Mesendoderm (in vitro differentiated cells): ENCODE data around the gene RASIP1.

Source experiments
- DNase-seq: peaks from one replicate; pipeline ENCODE4 v3.0.0; 2013
- H2AK5ac ChIP-seq: 2 replicates; pipeline ENCODE4 v1.6.1; 2013; ENCODE audit warnings: low read length, inconsistent platforms
- H2BK120ac ChIP-seq: 2 replicates; pipeline ENCODE4 v1.6.1; 2013; ENCODE audit warnings: low read depth, mild to moderate bottlenecking, low read length, moderate library complexity, mixed read lengths
- H2BK15ac ChIP-seq: replicated peaks from 2 replicates; pipeline ENCODE4 v1.6.1; 2013; ENCODE audit warnings: low read depth, mild to moderate bottlenecking, moderate library complexity
- H2BK5ac ChIP-seq: 2 replicates; pipeline ENCODE4 v1.6.1; 2013; ENCODE audit warnings: low read length, inconsistent platforms
- H3K18ac ChIP-seq: 2 replicates; pipeline ENCODE4 v1.6.1; 2013; ENCODE audit warnings: mild to moderate bottlenecking, low read length, mixed read lengths
- H3K23ac ChIP-seq: one replicate; pipeline ENCODE4 v1.6.1; 2013; ENCODE audit warnings: low read length
- H3K27ac ChIP-seq: 2 replicates; pipeline ENCODE4 v1.5.1; 2013; ENCODE audit warnings: low read depth, mild to moderate bottlenecking, inconsistent platforms, low read length, moderate library complexity
- H3K27me3 ChIP-seq: 2 replicates; pipeline ENCODE4 v1.6.1; 2013; ENCODE audit warnings: low read length, control low read depth, mild to moderate bottlenecking, inconsistent platforms; ENCODE audit not compliant: insufficient read depth, poor library complexity
- H3K36me3 ChIP-seq: 2 replicates; pipeline ENCODE4 v1.6.1; 2013; ENCODE audit warnings: low read length, inconsistent platforms; ENCODE audit not compliant: control insufficient read depth, insufficient read depth
- H3K4ac ChIP-seq: one replicate; pipeline ENCODE4 v1.6.1; 2013; ENCODE audit warnings: low read depth, mild to moderate bottlenecking, low read length, moderate library complexity
- H3K4me1 ChIP-seq: 2 replicates; pipeline ENCODE4 v1.6.1; 2013; ENCODE audit warnings: low read depth, low read length, inconsistent platforms; ENCODE audit not compliant: control insufficient read depth
- H3K4me2 ChIP-seq: 2 replicates; pipeline ENCODE4 v1.6.1; 2013; ENCODE audit warnings: low read length
- H3K4me3 ChIP-seq: 2 replicates; pipeline ENCODE4 v1.5.1; 2013; ENCODE audit warnings: mild to moderate bottlenecking, low read length
- H3K56ac ChIP-seq: one replicate; pipeline ENCODE4 v1.6.1; 2013; ENCODE audit warnings: low read length
- H3K79me1 ChIP-seq: 2 replicates; pipeline ENCODE4 v1.6.1; 2013; ENCODE audit warnings: low read length, inconsistent platforms
- H3K79me2 ChIP-seq: 2 replicates; pipeline ENCODE4 v1.6.1; 2013; ENCODE audit warnings: mild to moderate bottlenecking, low read length; ENCODE audit not compliant: control insufficient read depth, insufficient read depth
- H3K9ac ChIP-seq: 2 replicates; pipeline ENCODE4 v1.6.1; 2013; ENCODE audit warnings: low read length, inconsistent platforms
- H4K5ac ChIP-seq: one replicate; pipeline ENCODE4 v1.6.1; 2013; ENCODE audit warnings: low read length
- H4K8ac ChIP-seq: one replicate; pipeline ENCODE4 v1.6.1; 2013; ENCODE audit warnings: low read depth, mild to moderate bottlenecking, control low read depth, low read length, moderate library complexity
- WGBS: extraction: QIAGEN DNeasy Blood & Tissue Kit; methylation state at CpG from one replicate; pipeline ENCODE4 v1.1.7; 2013; ENCODE audit warnings: low lambda C conversion rate, missing lambda C conversion rate; ENCODE audit not compliant: insufficient coverage; ENCODE audit errors: extremely low coverage; 5-methylcytosine and 5-hydroxymethylcytosine counted together

Gene RASIP1

DNA sequence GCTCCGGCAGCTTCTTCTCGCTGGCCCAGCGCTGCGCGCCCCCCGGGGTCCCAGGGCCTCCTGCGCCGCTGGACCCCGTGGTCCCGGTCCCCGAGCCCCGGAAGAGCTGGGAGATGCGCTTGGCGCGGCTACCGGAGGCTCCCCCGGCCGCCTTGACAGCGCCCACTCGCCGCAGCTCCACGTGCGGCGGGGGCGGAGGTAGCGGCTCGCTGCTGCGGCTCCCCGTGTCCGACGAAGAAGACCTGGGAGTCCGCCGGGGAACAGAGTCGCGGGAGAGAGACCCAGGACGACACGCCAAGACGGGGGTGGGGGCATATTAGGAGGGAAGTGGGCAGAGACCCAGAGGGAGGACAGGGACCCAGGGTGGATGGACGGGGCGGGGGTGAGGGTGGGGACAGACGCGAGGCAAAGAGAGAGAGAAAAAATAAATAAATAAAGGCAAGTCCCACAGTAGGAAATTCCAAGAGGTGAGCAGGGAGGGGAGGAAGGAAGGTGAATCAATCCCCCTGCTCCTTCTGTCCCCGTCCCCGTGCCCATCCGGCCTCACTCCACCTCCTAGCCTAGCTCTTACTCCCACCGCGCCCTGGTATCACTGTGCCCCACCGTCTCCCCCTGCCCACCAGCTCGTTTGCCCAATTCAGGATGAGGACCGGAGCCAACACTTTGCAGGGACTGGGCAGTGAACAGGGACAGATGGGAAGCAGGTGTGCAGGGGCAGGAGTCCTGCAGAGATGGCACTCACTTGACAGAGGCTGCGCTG lies 826 bp downstream of the RASIP1 start:
- H3K79me1 ChIP-seq: no peaks in the 10 kb centered on the region

DNA sequence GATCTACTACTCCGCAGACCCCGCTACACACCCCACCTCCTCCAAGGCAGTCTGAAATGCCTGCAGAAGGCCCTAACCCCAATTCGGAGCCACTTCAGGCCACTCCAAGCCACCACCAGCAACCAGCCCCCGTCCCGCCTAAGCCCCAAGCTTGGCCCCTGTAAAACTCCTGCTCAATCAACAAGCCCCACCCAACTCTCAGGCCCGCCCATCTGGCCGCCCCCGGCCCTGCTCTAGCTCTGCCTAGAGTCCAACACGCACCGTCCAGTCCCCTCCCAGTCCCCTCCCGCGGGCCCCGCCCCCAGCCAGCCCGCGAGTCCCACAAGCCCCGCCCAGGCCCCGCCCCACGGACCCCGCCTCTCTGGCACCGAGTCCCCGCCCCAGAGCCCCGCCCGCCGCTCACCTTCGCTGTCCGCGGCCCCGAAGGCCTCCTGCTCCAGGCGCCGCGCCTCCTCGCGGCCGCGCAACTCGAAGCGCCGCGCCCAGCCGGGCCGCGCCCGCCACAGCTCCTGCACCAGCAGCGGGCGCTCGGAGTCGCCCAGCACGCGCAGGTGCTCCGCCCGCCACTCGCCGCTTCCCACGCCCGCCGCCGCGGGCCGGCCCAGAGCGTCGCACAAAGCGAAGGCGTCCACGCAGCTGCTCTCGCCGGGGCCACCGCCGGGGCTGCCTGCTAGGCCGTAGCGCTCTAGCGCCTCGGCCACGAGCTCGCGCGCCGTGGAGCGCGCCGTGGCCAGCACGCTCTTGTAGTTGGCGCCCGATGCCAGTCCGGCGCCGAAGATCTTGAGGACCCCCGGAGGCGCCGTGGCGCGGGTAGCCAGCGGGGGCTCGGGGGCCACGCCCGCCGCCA lies 1.6 kb downstream of the RASIP1 start:
- no CpG with 5 or more reads among the region's 96 CpGs for WGBS

More for the DNA sequence above, 826 bp downstream of the RASIP1 start:
- DNase-seq: no peak
- no peak overlapping the region for H2BK15ac ChIP-seq
- peak overlapping the region; percentile 95 for H3K4me2 ChIP-seq
- H2AK5ac ChIP-seq: no peak overlapping the region
- peak overlapping the region; percentile 83 for H3K56ac ChIP-seq
- peak overlapping the region; percentile 25 for H3K4me3 ChIP-seq
- no peak overlapping the region for H4K8ac ChIP-seq
- peak overlapping the region; percentile 59 for H3K9ac ChIP-seq
- peaks cover 5% of the 10 kb centered on the region for H3K4me1 ChIP-seq
- H3K36me3 ChIP-seq: no peaks in the 10 kb centered on the region
- H3K18ac ChIP-seq: peak overlapping the region; percentile 25
- no peak overlapping the region for H2BK5ac ChIP-seq
- no peak overlapping the region for H3K23ac ChIP-seq
- peaks cover 4% of the 10 kb centered on the region for H3K27me3 ChIP-seq
- no peak overlapping the region for H3K4ac ChIP-seq
- H4K5ac ChIP-seq: no peak overlapping the region
- H3K27ac ChIP-seq: no peak overlapping the region
- no CpG with 5 or more reads among the region's 51 CpGs for WGBS
- H3K79me2 ChIP-seq: no peaks in the 10 kb centered on the region
- H2BK120ac ChIP-seq: no peak overlapping the region

DNA sequence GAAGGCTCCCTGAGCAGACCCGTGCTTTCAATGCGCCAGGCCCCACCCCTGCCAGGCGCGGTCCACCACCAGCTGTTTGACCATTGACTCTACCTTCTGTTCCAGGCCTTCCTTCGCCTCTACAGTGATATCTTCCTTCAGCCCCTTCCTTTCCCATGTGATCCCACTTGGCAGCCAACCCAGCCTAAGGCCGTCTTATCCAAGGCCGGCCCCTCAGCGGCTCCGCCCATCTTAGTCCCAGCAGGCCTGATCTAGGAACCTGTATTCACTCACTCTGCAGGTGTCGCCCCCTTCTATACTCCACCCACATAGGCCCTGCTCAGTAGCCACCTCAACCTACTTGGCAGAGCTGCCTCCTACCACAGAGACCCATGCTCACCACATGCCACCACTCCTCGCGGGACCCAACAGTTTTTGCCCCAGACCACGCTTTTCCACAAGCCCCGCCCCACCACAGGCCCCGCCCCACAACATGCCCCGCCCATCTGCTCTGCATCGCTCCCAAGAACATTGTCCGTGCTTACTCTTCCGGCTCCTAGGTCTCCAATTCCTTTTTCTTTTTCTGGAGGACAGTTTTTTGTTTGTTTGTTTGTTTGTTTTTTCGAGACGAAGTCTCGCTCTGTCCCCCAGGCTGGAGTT lies 2.9 kb downstream of the RASIP1 start:
- Histone ChIP-seq H3K18ac (no peak overlapping the region), H3K79me1 (no peaks in the 10 kb centered on the region), H3K4me3 (no peak overlapping the region), H3K79me2 (no peaks in the 10 kb centered on the region), H3K27me3 (peaks cover 4% of the 10 kb centered on the region), H2AK5ac (no peak overlapping the region), H3K4ac (no peak overlapping the region), H3K4me1 (peaks cover 5% of the 10 kb centered on the region), H3K36me3 (no peaks in the 10 kb centered on the region), H3K56ac (no peak overlapping the region), H4K8ac (no peak overlapping the region), H2BK15ac (no peak overlapping the region), H3K4me2 (no peak overlapping the region), H3K27ac (no peak overlapping the region), H3K23ac (no peak overlapping the region), H3K9ac (no peak overlapping the region), H4K5ac (no peak overlapping the region), H2BK120ac (no peak overlapping the region), H2BK5ac (no peak overlapping the region)
- peak; percentile 72 for DNase-seq
- WGBS: no CpG with 5 or more reads among the region's 22 CpGs

More for the DNA sequence above, 1.6 kb downstream of the RASIP1 start:
- Histone ChIP-seq H3K27ac (no peak overlapping the region), H3K4me2 (peak overlapping the region; percentile 95), H4K5ac (no peak overlapping the region), H2BK120ac (no peak overlapping the region), H3K18ac (peak overlapping the region; percentile 25), H3K27me3 (peaks cover 4% of the 10 kb centered on the region), H3K79me1 (no peaks in the 10 kb centered on the region), H3K4ac (no peak overlapping the region), H3K36me3 (no peaks in the 10 kb centered on the region), H2AK5ac (no peak overlapping the region), H3K4me1 (peaks cover 5% of the 10 kb centered on the region), H3K79me2 (no peaks in the 10 kb centered on the region), H3K9ac (peak overlapping the region; percentile 69), H3K4me3 (peak overlapping the region; percentile 25), H4K8ac (no peak overlapping the region), H3K23ac (no peak overlapping the region), H2BK5ac (no peak overlapping the region), H3K56ac (peak overlapping the region; percentile 84), H2BK15ac (no peak overlapping the region)
- DNase-seq: peak; percentile 97

DNA sequence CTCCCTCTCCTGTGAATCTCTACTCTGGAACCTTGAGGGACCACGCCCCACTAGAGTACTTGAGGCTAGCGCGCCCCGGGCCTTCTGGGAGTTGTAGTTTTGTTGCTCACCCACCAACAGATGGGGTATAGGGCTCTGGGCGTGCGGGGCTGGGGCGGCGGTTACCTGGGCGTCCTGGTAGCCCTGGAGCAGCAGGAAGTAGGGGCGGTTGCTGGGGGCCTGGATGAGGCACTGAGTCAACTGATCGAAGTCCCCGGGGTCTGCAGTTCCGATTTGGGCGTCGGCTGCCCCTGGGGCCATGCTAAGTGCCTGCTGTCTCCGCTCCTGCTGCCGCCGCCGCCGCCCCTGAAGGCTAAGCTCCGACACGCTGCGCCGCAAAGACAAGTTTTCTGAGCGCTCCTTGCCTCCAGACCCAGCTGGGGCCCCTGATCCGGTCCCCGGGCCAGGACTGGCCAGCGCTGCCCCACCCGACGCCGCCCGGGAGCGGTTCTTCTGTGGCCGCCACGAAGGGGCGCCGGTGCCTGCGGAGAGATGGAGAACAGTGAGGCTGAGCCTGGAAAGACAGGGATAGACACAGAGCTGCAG lies 5.3 kb downstream of the RASIP1 start:
- Histone ChIP-seq H2BK5ac (no peak overlapping the region), H4K8ac (no peak overlapping the region), H3K4me3 (peak overlapping the region; percentile 51), H3K56ac (peak overlapping the region; percentile 88), H3K4ac (no peak overlapping the region), H3K4me2 (peak overlapping the region; percentile 62), H2BK120ac (no peak overlapping the region), H3K27me3 (peaks cover 4% of the 10 kb centered on the region), H2BK15ac (no peak overlapping the region), H2AK5ac (no peak overlapping the region), H3K18ac (no peak overlapping the region), H3K9ac (peak overlapping the region; percentile 78), H3K23ac (peak overlapping the region; percentile 89), H4K5ac (no peak overlapping the region), H3K79me2 (no peaks in the 10 kb centered on the region), H3K27ac (no peak overlapping the region), H3K4me1 (peaks cover 3% of the 10 kb centered on the region), H3K79me1 (no peaks in the 10 kb centered on the region), H3K36me3 (no peaks in the 10 kb centered on the region)
- WGBS: no CpG with 5 or more reads among the region's 38 CpGs
- DNase-seq: peak; percentile 92

DNA sequence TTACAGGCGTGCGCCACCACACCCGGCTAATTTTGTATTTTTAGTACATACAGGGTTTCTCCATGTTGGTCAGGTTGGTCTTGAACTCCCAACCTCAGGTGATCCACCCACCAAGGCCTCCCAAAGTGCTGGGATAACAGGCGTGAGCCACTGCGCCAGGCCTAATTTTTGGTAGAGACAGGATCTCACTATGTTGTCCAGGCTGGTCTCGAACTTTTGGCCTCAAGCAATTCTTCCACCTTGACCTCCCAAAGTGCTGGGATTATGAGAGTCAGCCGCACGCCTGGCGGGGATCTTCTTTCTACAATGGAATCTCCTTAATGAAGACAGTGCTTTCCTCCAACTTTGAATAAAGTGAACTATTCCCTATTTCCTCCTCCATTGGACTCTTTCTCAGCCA lies 5.8 kb downstream of the RASIP1 start:
- Histone ChIP-seq H3K36me3 (no peaks in the 10 kb centered on the region), H3K4me3 (no peak overlapping the region), H3K56ac (no peak overlapping the region), H3K27me3 (peaks cover 2% of the 10 kb centered on the region), H3K9ac (no peak overlapping the region), H2AK5ac (no peak overlapping the region), H3K23ac (no peak overlapping the region), H2BK120ac (no peak overlapping the region), H3K27ac (no peak overlapping the region), H3K79me1 (no peaks in the 10 kb centered on the region), H3K79me2 (no peaks in the 10 kb centered on the region), H4K8ac (no peak overlapping the region), H3K4me1 (peaks cover 3% of the 10 kb centered on the region), H2BK15ac (no peak overlapping the region), H2BK5ac (no peak overlapping the region), H3K4ac (no peak overlapping the region), H3K18ac (no peak overlapping the region), H4K5ac (no peak overlapping the region), H3K4me2 (no peak overlapping the region)
- no peak for DNase-seq
- no CpG with 5 or more reads among the region's 9 CpGs for WGBS
